ENCODE results near the gene AQR.

Gene AQR

DNA sequence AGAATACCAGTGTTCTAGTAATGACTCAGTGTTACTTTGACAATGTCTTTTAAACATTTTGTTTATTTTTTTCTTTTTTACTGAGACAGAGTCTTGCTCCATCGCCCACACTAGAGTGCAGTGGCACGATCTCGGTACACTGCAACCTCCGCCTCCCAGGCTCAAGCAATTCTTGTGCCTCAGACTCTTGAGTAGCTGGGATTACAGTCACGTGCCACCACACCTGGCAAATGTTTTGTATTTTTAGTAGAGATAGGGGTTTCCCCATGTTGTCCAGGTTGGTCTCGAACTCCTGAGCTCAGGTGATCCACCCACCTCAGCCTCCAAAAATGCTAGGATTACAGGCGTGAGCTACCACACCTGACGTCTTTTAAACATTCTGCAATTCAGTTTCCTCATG is 15.7 kb downstream of the AQR start:
- Histone ChIP-seq H3K36me3 (ENCODE audit: control insufficient read depth, low read length) (peaks cover 36% of the 10 kb centered on the region), H3K4me3 (ENCODE audit: low read length) (no peak overlapping the region), H3F3A (ENCODE audit: control insufficient read depth, insufficient read depth) (peaks cover 3% of the 10 kb centered on the region; the same call in 1 of the 2 replicates), H3K9me2 (replicated peaks; ENCODE audit: control insufficient read depth, low read length) (no peaks in the 10 kb centered on the region), H4K20me1 (ENCODE audit: control insufficient read depth, insufficient read depth, low read depth, low read length) (no peaks in the 10 kb centered on the region), H3K27me3 (ENCODE audit: control insufficient read depth, low read length) (no peaks in the 10 kb centered on the region), H3K4me2 (ENCODE audit: low read length) (no peak overlapping the region), H3K27ac (ENCODE audit: low read depth, low read length) (no peak overlapping the region), H3K79me2 (ENCODE audit: control insufficient read depth, low read length) (peaks cover 16% of the 10 kb centered on the region), H3K4me1 (ENCODE audit: control insufficient read depth, low read length) (no peaks in the 10 kb centered on the region), H3K9me3 (ENCODE audit: control insufficient read depth, insufficient read depth, low read length) (no peaks in the 10 kb centered on the region)
- TF ChIP-seq EZH2phosphoT487 (IDR thresholded peaks at IDR 0.05; ENCODE audit: borderline replicate concordance, low read length): no peak
- TF ChIP-seq, protein P1, sequence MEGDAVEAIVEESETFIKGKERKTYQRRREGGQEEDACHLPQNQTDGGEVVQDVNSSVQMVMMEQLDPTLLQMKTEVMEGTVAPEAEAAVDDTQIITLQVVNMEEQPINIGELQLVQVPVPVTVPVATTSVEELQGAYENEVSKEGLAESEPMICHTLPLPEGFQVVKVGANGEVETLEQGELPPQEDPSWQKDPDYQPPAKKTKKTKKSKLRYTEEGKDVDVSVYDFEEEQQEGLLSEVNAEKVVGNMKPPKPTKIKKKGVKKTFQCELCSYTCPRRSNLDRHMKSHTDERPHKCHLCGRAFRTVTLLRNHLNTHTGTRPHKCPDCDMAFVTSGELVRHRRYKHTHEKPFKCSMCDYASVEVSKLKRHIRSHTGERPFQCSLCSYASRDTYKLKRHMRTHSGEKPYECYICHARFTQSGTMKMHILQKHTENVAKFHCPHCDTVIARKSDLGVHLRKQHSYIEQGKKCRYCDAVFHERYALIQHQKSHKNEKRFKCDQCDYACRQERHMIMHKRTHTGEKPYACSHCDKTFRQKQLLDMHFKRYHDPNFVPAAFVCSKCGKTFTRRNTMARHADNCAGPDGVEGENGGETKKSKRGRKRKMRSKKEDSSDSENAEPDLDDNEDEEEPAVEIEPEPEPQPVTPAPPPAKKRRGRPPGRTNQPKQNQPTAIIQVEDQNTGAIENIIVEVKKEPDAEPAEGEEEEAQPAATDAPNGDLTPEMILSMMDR (IDR thresholded peaks at IDR 0.05; ENCODE audit: low read depth, low read length, poor library complexity, severe bottlenecking): no peak

DNA sequence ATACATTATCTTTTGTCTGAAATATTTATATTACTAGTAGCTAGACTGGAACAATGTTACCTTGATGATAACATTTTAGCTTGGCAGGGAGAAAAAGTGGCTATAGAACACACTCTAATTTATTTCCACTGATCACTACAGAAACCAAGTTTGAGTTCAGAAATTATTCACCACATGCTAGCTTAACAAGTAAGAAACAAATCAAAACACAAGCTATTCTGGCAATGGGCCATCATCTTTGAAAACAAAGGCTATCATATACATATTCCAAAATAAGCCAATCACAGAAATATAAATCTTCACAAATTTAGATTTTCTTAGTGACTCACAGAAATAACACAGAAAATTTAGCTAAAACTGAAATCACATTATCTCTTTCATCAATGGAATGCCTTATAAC is 17.1 kb downstream of the AQR start:
- Histone ChIP-seq H3K79me2 (ENCODE audit: control insufficient read depth, low read length) (peaks cover 12% of the 10 kb centered on the region), H3K27ac (ENCODE audit: low read depth, low read length) (no peak overlapping the region), H3K4me3 (ENCODE audit: low read length) (no peak overlapping the region), H3K9me2 (replicated peaks; ENCODE audit: control insufficient read depth, low read length) (no peaks in the 10 kb centered on the region), H4K20me1 (ENCODE audit: control insufficient read depth, insufficient read depth, low read depth, low read length) (no peaks in the 10 kb centered on the region), H3F3A (ENCODE audit: control insufficient read depth, insufficient read depth) (peaks cover 3% of the 10 kb centered on the region; the same call in 1 of the 2 replicates), H3K4me2 (ENCODE audit: low read length) (no peak overlapping the region), H3K36me3 (ENCODE audit: control insufficient read depth, low read length) (peaks cover 42% of the 10 kb centered on the region), H3K4me1 (ENCODE audit: control insufficient read depth, low read length) (no peaks in the 10 kb centered on the region), H3K9me3 (ENCODE audit: control insufficient read depth, insufficient read depth, low read length) (no peaks in the 10 kb centered on the region), H3K27me3 (ENCODE audit: control insufficient read depth, low read length) (no peaks in the 10 kb centered on the region)
- no peak for TF ChIP-seq EZH2phosphoT487 (IDR thresholded peaks at IDR 0.05; ENCODE audit: borderline replicate concordance, low read length)
- TF ChIP-seq, protein P1 (IDR thresholded peaks at IDR 0.05; ENCODE audit: low read depth, low read length, poor library complexity, severe bottlenecking): no peak

DNA sequence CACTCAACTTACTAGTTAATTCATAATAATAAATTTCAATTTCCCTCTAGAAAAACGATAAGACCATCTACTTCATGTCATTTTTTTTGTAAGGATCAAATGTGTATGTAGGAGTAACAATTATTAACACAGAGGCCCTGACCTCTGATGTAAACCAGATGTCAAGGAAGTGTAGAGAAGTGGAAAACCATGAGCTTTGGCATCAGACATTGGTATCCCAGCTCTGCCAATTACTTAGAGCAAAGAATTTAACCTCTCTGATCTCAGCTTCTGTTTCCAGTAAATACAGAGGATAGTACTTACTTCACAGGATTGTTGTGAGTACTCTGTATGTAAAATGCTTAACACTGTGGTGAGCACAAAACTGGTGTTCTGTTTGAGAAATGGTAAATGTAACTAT is 17.5 kb downstream of the AQR start:
- TF ChIP-seq, protein P1 (IDR thresholded peaks at IDR 0.05; ENCODE audit: low read depth, low read length, poor library complexity, severe bottlenecking): no peak
- TF ChIP-seq EZH2phosphoT487 (IDR thresholded peaks at IDR 0.05; ENCODE audit: borderline replicate concordance, low read length): no peak
- Histone ChIP-seq H3K36me3 (ENCODE audit: control insufficient read depth, low read length) (peaks cover 42% of the 10 kb centered on the region), H3K4me2 (ENCODE audit: low read length) (no peak overlapping the region), H3K4me1 (ENCODE audit: control insufficient read depth, low read length) (no peaks in the 10 kb centered on the region), H4K20me1 (ENCODE audit: control insufficient read depth, insufficient read depth, low read depth, low read length) (no peaks in the 10 kb centered on the region), H3K4me3 (ENCODE audit: low read length) (no peak overlapping the region), H3K9me3 (ENCODE audit: control insufficient read depth, insufficient read depth, low read length) (no peaks in the 10 kb centered on the region), H3K9me2 (replicated peaks; ENCODE audit: control insufficient read depth, low read length) (no peaks in the 10 kb centered on the region), H3K27ac (ENCODE audit: low read depth, low read length) (no peak overlapping the region), H3K27me3 (ENCODE audit: control insufficient read depth, low read length) (no peaks in the 10 kb centered on the region), H3F3A (ENCODE audit: control insufficient read depth, insufficient read depth) (peaks cover 3% of the 10 kb centered on the region; the same call in 1 of the 2 replicates), H3K79me2 (ENCODE audit: control insufficient read depth, low read length) (peaks cover 12% of the 10 kb centered on the region)
